ENCODE results near the gene GAN. TPM values are rescaled to one million over a fixed set of nuclear protein-coding genes. Genes with fewer than 3 reads are reported as not detected.

The GAN gene
- total and polyA plus RNA-seq, 2 donors (not counting 1 experiment from before 2014, with no cell fraction given) = 3.3 to 5.1 TPM

DNA sequence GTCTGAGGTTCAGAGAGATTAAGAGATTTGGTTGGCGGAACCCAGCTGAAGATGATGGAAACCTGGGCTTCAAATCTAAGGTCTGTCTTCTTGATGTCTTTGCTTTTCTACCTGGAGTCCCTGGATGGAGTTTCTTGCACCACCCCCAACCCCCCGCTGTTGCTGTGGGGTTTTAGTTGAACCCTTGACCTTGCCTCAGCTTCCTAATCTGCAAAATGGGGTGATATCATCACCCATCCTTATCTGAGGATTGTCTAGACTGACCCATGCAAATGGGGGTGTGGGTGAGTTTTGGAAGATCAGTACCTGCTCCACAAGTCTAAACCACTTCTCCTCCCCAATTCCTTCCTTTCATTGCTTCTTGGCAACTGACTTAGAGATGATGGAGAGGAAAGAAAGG, 120.8 kb downstream of the GAN start:
- H4K20me1 ChIP-seq (ENCODE audit: control insufficient read depth, extremely low read depth, insufficient read depth, low read length) = no peaks in the 10 kb centered on the region
- H3K27me3 ChIP-seq (ENCODE audit: control insufficient read depth, insufficient read depth, low read length) = peaks cover 13% of the 10 kb centered on the region

DNA sequence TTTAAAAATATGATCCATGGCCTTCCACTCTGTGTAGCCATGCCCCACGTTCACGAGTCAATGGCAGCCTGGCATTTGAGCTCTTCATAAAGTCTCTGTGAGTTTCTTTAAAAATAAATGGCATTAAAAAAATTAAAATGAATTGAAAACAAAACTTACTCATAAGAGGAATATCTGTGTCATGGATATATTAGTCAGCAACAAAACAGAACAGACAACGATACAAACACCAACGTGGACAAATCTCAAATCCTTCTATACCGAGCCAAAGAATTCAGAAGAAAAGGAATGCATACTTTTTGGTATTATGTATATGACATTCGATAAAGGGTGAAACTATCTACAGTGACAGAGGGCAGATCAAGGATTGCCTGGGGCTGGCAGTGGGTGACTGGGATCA, 121.6 kb downstream of the GAN start:
- no peaks in the 10 kb centered on the region for H3K4me1 ChIP-seq (ENCODE audit: control insufficient read depth, extremely low read depth, insufficient read depth, low read length)
- TF ChIP-seq EZH2 (IDR thresholded peaks at IDR 0.05; ENCODE audit: low read length, missing control alignments) = no peak
- TF ChIP-seq, protein P1, sequence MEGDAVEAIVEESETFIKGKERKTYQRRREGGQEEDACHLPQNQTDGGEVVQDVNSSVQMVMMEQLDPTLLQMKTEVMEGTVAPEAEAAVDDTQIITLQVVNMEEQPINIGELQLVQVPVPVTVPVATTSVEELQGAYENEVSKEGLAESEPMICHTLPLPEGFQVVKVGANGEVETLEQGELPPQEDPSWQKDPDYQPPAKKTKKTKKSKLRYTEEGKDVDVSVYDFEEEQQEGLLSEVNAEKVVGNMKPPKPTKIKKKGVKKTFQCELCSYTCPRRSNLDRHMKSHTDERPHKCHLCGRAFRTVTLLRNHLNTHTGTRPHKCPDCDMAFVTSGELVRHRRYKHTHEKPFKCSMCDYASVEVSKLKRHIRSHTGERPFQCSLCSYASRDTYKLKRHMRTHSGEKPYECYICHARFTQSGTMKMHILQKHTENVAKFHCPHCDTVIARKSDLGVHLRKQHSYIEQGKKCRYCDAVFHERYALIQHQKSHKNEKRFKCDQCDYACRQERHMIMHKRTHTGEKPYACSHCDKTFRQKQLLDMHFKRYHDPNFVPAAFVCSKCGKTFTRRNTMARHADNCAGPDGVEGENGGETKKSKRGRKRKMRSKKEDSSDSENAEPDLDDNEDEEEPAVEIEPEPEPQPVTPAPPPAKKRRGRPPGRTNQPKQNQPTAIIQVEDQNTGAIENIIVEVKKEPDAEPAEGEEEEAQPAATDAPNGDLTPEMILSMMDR (conservative IDR thresholded peaks at IDR 0.05 in 1 of 2, IDR thresholded peaks at IDR 0.05 in 1 of 2; ENCODE audit: low read depth in 1 of 2, low read length in 2 of 2) = no peak
- no peak for DNase-seq (ENCODE audit: low read depth in 2 of 2)
- H4K20me1 ChIP-seq (ENCODE audit: control insufficient read depth, extremely low read depth, insufficient read depth, low read length) = no peaks in the 10 kb centered on the region
- no peaks in the 10 kb centered on the region for H3K9me3 ChIP-seq (ENCODE audit: control insufficient read depth, insufficient read depth, low read depth, low read length)
- no peak overlapping the region for H3K4me3 ChIP-seq (replicated peaks in 1 of 4; ENCODE audit: control extremely low read depth in 1 of 4, insufficient read depth in 1 of 4, low read depth in 3 of 4, low read length in 4 of 4)
- H3K4me2 ChIP-seq (ENCODE audit: extremely low read depth, insufficient read depth, low read length) = no peak overlapping the region
- H3K36me3 ChIP-seq (ENCODE audit: control insufficient read depth, insufficient read depth, low read length) = no peaks in the 10 kb centered on the region
- H2AFZ ChIP-seq (ENCODE audit: low read length) = no peak overlapping the region
- no peak overlapping the region for H3K27ac ChIP-seq (ENCODE audit: insufficient read depth, low read length)
- H3K27me3 ChIP-seq (ENCODE audit: control insufficient read depth, insufficient read depth, low read length) = peaks cover 21% of the 10 kb centered on the region
- no peaks in the 10 kb centered on the region for H3K79me2 ChIP-seq (ENCODE audit: control insufficient read depth, insufficient read depth, low read length)
- H3K9ac ChIP-seq (ENCODE audit: insufficient read depth, low read length) = no peak overlapping the region

More for the DNA sequence above, 120.8 kb downstream of the GAN start:
- Histone ChIP-seq H3K9me3 (ENCODE audit: control insufficient read depth, insufficient read depth, low read depth, low read length) (no peaks in the 10 kb centered on the region), H3K27ac (ENCODE audit: insufficient read depth, low read length) (no peak overlapping the region), H3K4me2 (ENCODE audit: extremely low read depth, insufficient read depth, low read length) (no peak overlapping the region), H3K9ac (ENCODE audit: insufficient read depth, low read length) (no peak overlapping the region), H3K36me3 (ENCODE audit: control insufficient read depth, insufficient read depth, low read length) (no peaks in the 10 kb centered on the region), H2AFZ (ENCODE audit: low read length) (no peak overlapping the region), H3K4me3 (replicated peaks in 1 of 4; ENCODE audit: control extremely low read depth in 1 of 4, insufficient read depth in 1 of 4, low read depth in 3 of 4, low read length in 4 of 4) (no peak overlapping the region), H3K79me2 (ENCODE audit: control insufficient read depth, insufficient read depth, low read length) (no peaks in the 10 kb centered on the region), H3K4me1 (ENCODE audit: control insufficient read depth, extremely low read depth, insufficient read depth, low read length) (no peaks in the 10 kb centered on the region)
- no peak for DNase-seq (ENCODE audit: low read depth in 2 of 2)
- TF ChIP-seq, protein P1 (conservative IDR thresholded peaks at IDR 0.05 in 1 of 2, IDR thresholded peaks at IDR 0.05 in 1 of 2; ENCODE audit: low read depth in 1 of 2, low read length in 2 of 2) = no peak
- TF ChIP-seq EZH2 (IDR thresholded peaks at IDR 0.05; ENCODE audit: low read length, missing control alignments) = no peak

DNA sequence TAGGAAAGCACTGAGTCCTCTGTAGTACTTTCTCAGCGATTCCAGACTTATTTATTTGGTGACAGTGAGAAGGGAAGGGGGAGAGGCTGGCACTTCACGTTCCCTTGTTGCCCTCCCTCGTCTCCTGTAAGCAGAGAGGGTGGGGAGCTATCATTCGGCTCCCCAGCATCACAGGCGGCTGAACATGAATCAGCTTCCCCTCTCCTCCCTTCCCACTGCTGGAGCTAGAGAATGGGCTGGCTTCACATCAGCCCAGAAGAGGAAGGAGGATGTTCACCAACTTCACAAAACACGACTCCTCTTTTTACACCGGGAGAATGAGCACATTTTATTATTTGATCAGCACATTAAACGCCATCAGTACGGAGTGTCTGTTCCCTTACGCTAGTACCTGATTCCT, 123.1 kb downstream of the GAN start:
- TF ChIP-seq, protein P1 (conservative IDR thresholded peaks at IDR 0.05 in 1 of 2, IDR thresholded peaks at IDR 0.05 in 1 of 2; ENCODE audit: low read depth in 1 of 2, low read length in 2 of 2) = no peak
- no peak for DNase-seq (ENCODE audit: low read depth in 2 of 2)
- H3K4me2 ChIP-seq (ENCODE audit: extremely low read depth, insufficient read depth, low read length) = no peak overlapping the region
- no peaks in the 10 kb centered on the region for H3K4me1 ChIP-seq (ENCODE audit: control insufficient read depth, extremely low read depth, insufficient read depth, low read length)
- H3K79me2 ChIP-seq (ENCODE audit: control insufficient read depth, insufficient read depth, low read length) = no peaks in the 10 kb centered on the region
- H2AFZ ChIP-seq (ENCODE audit: low read length) = no peak overlapping the region
- peaks cover 34% of the 10 kb centered on the region for H3K27me3 ChIP-seq (ENCODE audit: control insufficient read depth, insufficient read depth, low read length)
- no peaks in the 10 kb centered on the region for H3K36me3 ChIP-seq (ENCODE audit: control insufficient read depth, insufficient read depth, low read length)
- H3K27ac ChIP-seq (ENCODE audit: insufficient read depth, low read length) = no peak overlapping the region
- no peaks in the 10 kb centered on the region for H3K9me3 ChIP-seq (ENCODE audit: control insufficient read depth, insufficient read depth, low read depth, low read length)
- H3K4me3 ChIP-seq (replicated peaks in 1 of 4; ENCODE audit: control extremely low read depth in 1 of 4, insufficient read depth in 1 of 4, low read depth in 3 of 4, low read length in 4 of 4) = no peak overlapping the region
- no peaks in the 10 kb centered on the region for H4K20me1 ChIP-seq (ENCODE audit: control insufficient read depth, extremely low read depth, insufficient read depth, low read length)
- H3K9ac ChIP-seq (ENCODE audit: insufficient read depth, low read length) = no peak overlapping the region

Other genes with a start within 250 kb of the GAN start
- 0.51 TPM in 1 of 2 replicates, not detected in the other for gene C16orf46, start 237.7 kb upstream of the GAN start, total RNA-seq
- 0.24 and 0.33 TPM in 2 replicates for gene C16orf46, start 237.7 kb upstream of the GAN start, polyA plus RNA-seq
- 15.0 and 15.4 TPM in 2 replicates for gene GCSH, start 218.6 kb upstream of the GAN start, total RNA-seq
- 29.9 and 30.3 TPM in 2 replicates for gene GCSH, start 218.6 kb upstream of the GAN start, polyA plus RNA-seq
- gene BCO1, start 76.3 kb upstream of the GAN start, total RNA-seq = under 0.01 and 0.26 TPM in 2 replicates
- gene BCO1, start 76.3 kb upstream of the GAN start, polyA plus RNA-seq = 0.05 and 0.10 TPM in 2 replicates
- 2.8 and 5.1 TPM in 2 replicates for gene CMIP, start 129.8 kb downstream of the GAN start, total RNA-seq
- 1.9 and 3.5 TPM in 2 replicates for gene CMIP, start 129.8 kb downstream of the GAN start, polyA plus RNA-seq

Data from fibroblast of lung (primary cell).